Uterus (tissue), 2 donors: ENCODE results near the gene CDCP2.

Experiments used
- CTCF ChIP-seq, 4 experiments: fragments of 200-600 bp in 2 of 4; fragments of 450-650 bp in 2 of 4; sonication (generic) in 2 of 4; IDR thresholded peaks; one replicate each; pipeline ENCODE4 v1.5.1; 2016 to 2019; ENCODE audit warnings: antibody characterized with exemption in 4 of 4, mild to moderate bottlenecking in 2 of 4, moderate library complexity in 1 of 4
- POLR2A ChIP-seq, 2 donors: fragments of 450-650 bp; IDR thresholded peaks; one replicate each; pipeline ENCODE4 v1.6.1; 2016; ENCODE audit warnings: antibody characterized with exemption in 2 of 2, mild to moderate bottlenecking in 1 of 2, moderate library complexity in 1 of 2

DNA sequence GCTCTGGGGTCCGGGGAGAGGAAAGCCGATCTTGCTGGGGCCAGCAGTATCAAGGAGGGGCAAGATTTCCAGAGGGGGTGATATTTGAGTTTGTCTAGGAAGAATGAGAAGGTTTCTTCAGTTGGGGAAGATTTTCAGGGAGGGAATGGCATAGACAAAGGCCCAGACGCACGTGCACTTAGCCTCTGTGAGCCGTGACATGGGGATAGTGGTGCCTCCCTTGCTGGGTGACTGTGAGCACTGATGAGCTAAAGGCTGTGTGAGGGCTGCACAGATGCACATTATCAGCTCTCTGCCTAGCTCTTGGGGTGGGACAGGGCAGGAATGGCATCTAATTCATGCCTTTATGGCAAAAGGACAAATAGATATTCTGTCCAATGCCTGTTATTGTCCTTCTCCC, 1.8 kb downstream of the CDCP2 start:
- TF ChIP-seq CTCF (IDR thresholded peaks at IDR 0.05) (no peak), POLR2A (IDR thresholded peaks at IDR 0.05) (no peak)
